ENCODE results near the gene ASPSCR1.

DNA sequence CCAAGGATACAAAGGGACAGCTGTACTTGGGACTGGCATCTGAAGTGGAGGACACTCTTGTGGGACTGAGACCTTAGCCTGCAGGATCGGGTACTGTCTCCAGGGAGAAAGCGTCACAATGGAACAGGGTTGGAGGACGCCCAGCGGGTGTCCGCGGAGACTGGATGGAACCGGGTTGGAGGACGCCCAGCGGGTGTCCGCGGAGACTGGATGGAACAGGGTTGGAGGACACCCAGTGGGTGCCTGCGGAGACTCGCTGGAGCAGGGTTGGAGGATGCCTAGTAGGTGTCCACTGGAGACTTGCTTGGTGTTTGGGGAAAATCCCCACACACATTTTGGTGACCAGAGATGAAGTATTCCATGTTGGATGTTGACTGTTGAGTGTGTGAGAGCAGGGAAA lies 30.2 kb upstream of the ASPSCR1 start, which contains the start of gene MYADML2:
- no peak for TF ChIP-seq TCF12 (IDR thresholded peaks at IDR 0.05)
- no peak for TF ChIP-seq TCF12 (CRISPR knock-in tag; IDR thresholded peaks at IDR 0.05)
- no peak for TF ChIP-seq SP1 (IDR thresholded peaks at IDR 0.05)
- no peak for TF ChIP-seq SP1 (CRISPR knock-in tag; IDR thresholded peaks at IDR 0.05)
- no peak for TF ChIP-seq FOXM1 (CRISPR knock-in tag; IDR thresholded peaks at IDR 0.05)
- no peak for TF ChIP-seq ETV5 (CRISPR knock-in tag; IDR thresholded peaks at IDR 0.05; ENCODE audit: borderline replicate concordance)
- no peak for TF ChIP-seq ZNF737 (CRISPR knock-in tag; IDR thresholded peaks at IDR 0.05; ENCODE audit: borderline replicate concordance)
- TF ChIP-seq, protein P1, sequence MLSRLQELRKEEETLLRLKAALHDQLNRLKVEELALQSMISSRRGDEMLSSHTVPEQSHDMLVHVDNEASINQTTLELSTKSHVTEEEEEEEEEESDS (CRISPR knock-in tag; IDR thresholded peaks at IDR 0.05; ENCODE audit: borderline replicate concordance) = no peak
- no peak for TF ChIP-seq TRIM24 (CRISPR knock-in tag; IDR thresholded peaks at IDR 0.05)
- TF ChIP-seq EZH2 (conservative IDR thresholded peaks at IDR 0.05; ENCODE audit: low read depth, low read length) = no peak
